Measurements from ENCODE around the gene COL7A1.

GRCh38 chr3:48592519-48593087, 2.5 kb downstream of the COL7A1 start:
- TF ChIP-seq EP300 (IDR thresholded peaks at IDR 0.05) (no peak), POLR2A (IDR thresholded peaks at IDR 0.05) (no peak)
- TF ChIP-seq, protein P1, sequence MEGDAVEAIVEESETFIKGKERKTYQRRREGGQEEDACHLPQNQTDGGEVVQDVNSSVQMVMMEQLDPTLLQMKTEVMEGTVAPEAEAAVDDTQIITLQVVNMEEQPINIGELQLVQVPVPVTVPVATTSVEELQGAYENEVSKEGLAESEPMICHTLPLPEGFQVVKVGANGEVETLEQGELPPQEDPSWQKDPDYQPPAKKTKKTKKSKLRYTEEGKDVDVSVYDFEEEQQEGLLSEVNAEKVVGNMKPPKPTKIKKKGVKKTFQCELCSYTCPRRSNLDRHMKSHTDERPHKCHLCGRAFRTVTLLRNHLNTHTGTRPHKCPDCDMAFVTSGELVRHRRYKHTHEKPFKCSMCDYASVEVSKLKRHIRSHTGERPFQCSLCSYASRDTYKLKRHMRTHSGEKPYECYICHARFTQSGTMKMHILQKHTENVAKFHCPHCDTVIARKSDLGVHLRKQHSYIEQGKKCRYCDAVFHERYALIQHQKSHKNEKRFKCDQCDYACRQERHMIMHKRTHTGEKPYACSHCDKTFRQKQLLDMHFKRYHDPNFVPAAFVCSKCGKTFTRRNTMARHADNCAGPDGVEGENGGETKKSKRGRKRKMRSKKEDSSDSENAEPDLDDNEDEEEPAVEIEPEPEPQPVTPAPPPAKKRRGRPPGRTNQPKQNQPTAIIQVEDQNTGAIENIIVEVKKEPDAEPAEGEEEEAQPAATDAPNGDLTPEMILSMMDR (IDR thresholded peaks at IDR 0.05): no peak

All from tibial nerve (tissue), 4 donors.